Measurements from ENCODE around the gene ANKS1B. TPM values are rescaled to one million over a fixed set of nuclear protein-coding genes. Genes with fewer than 3 reads are reported as not detected.

ANKS1B gene
- total and polyA plus RNA-seq, 10 of the 15 experiments (the other 5 are each of a cell fraction or from before 2014, with no cell fraction given): 0.16 to 1.3 (median 0.82) TPM; not detected in 7

DNA sequence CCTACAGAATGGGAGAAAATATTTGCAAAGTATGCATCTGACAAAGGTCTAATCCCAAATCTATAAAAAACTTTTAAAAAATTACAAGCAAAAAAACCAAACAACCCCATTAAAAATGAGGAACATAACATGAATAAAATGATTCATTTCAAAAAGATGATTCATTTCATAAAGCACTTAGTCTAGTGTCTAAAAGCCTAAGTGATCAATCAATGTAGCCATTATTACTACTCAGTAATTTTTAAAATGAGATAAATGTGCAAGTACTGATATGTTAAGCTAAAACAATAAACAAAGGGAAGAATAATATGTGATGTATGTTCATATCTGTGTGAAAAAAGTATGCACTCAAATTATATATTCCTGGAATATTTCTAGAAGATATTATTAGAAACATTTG lies 456.3 kb downstream of the ANKS1B start (continued):
- TF ChIP-seq, protein P1, sequence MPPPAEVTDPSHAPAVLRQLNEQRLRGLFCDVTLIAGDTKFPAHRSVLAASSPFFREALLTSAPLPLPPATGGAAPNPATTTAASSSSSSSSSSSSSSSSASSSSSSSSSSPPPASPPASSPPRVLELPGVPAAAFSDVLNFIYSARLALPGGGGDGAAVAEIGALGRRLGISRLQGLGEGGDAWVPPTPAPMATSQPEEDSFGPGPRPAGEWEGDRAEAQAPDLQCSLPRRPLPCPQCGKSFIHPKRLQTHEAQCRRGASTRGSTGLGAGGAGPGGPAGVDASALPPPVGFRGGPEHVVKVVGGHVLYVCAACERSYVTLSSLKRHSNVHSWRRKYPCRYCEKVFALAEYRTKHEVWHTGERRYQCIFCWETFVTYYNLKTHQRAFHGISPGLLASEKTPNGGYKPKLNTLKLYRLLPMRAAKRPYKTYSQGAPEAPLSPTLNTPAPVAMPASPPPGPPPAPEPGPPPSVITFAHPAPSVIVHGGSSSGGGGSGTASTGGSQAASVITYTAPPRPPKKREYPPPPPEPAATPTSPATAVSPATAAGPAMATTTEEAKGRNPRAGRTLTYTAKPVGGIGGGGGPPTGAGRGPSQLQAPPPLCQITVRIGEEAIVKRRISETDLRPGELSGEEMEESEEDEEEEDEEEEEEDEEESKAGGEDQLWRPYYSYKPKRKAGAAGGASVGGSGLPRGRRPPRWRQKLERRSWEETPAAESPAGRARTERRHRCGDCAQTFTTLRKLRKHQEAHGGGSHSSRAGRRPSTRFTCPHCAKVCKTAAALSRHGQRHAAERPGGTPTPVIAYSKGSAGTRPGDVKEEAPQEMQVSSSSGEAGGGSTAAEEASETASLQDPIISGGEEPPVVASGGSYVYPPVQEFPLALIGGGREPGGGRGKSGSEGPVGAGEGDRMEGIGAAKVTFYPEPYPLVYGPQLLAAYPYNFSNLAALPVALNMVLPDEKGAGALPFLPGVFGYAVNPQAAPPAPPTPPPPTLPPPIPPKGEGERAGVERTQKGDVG (CRISPR knock-in tag; IDR thresholded peaks at IDR 0.05): no peak
- TF ChIP-seq ATF7 (IDR thresholded peaks at IDR 0.05; ENCODE audit: low read depth) (0 out of 2 replicates have a peak, but pooled peaks have one; percentile 22), SPI1 (IDR thresholded peaks at IDR 0.05; ENCODE audit: borderline replicate concordance, insufficient read depth, low read depth, low read length) (no peak), TCF3 (IDR thresholded peaks at IDR 0.05; ENCODE audit: borderline replicate concordance, insufficient read depth, low read depth, low read length) (no peak), JUND (IDR thresholded peaks at IDR 0.05; ENCODE audit: low read depth, low read length) (no peak), SMARCA5 (IDR thresholded peaks at IDR 0.05) (no peak), EED (IDR thresholded peaks at IDR 0.05; ENCODE audit: low read depth) (no peak), EZH2 (IDR thresholded peaks at IDR 0.05; ENCODE audit: borderline replicate concordance, control insufficient read depth, low read depth, low read length) (no peak), IKZF1 (conservative IDR thresholded peaks at IDR 0.05) (no peak), BRCA1 (IDR thresholded peaks at IDR 0.05; ENCODE audit: low read depth, low read length) (no peak), SP1 (IDR thresholded peaks at IDR 0.05; ENCODE audit: low read depth, low read length) (no peak), MXI1 (IDR thresholded peaks at IDR 0.05; ENCODE audit: low read depth, low read length) (no peak)
